HG03354 (cell line): ENCODE data around the gene RHBDF2.
A peak's percentile ranks its signal among the peaks of the same experiment; 100 is the strongest.

Experiments
- ATAC-seq: cut with Tn5 transposase; IDR thresholded peaks from one replicate; pipeline ENCODE4 v1.9.1; 2021; ENCODE audit warnings: mild to moderate bottlenecking; ENCODE audit not compliant: unreplicated experiment, poor library complexity, severe bottlenecking

The RHBDF2 gene

GRCh38 chr17:76490112-76490710 is 11.0 kb downstream of the RHBDF2 start:
- no peak for ATAC-seq

GRCh38 chr17:76487451-76488192 is 13.6 kb downstream of the RHBDF2 start:
- ATAC-seq = no peak

GRCh38 chr17:76485569-76485968 is 15.7 kb downstream of the RHBDF2 start:
- ATAC-seq = no peak

GRCh38 chr17:76484228-76484725 is 16.9 kb downstream of the RHBDF2 start:
- no peak for ATAC-seq

- ATAC-seq = peak; percentile 69
Measured at GRCh38 chr17:76481071-76481655, 20.1 kb downstream of the RHBDF2 start.

- peak; percentile 11 for ATAC-seq
Measured at GRCh38 chr17:76480632-76481031, 20.6 kb downstream of the RHBDF2 start.

- ATAC-seq = no peak
Measured at GRCh38 chr17:76479515-76480060, 21.6 kb downstream of the RHBDF2 start.

- ATAC-seq = no peak
Measured at GRCh38 chr17:76478730-76479514, 22.3 kb downstream of the RHBDF2 start.

GRCh38 chr17:76478097-76478496 is 23.1 kb downstream of the RHBDF2 start:
- no peak for ATAC-seq

- no peak for ATAC-seq
Measured at GRCh38 chr17:76477576-76477975, 23.6 kb downstream of the RHBDF2 start.

GRCh38 chr17:76476736-76477135 is 24.5 kb downstream of the RHBDF2 start:
- ATAC-seq = no peak

GRCh38 chr17:76475302-76475701 is 25.9 kb downstream of the RHBDF2 start:
- no peak for ATAC-seq

- ATAC-seq = no peak
Measured at GRCh38 chr17:76474894-76475293, 26.3 kb downstream of the RHBDF2 start.

- ATAC-seq = no peak
Measured at GRCh38 chr17:76474238-76474637, 27.0 kb downstream of the RHBDF2 start.

GRCh38 chr17:76473541-76473985 is 27.7 kb downstream of the RHBDF2 start:
- ATAC-seq = no peak

GRCh38 chr17:76472726-76473125 is 28.5 kb downstream of the RHBDF2 start:
- no peak for ATAC-seq

GRCh38 chr17:76472258-76472645 is 29.0 kb downstream of the RHBDF2 start:
- no peak for ATAC-seq

- ATAC-seq = no peak
Measured at GRCh38 chr17:76471498-76472257, 29.5 kb downstream of the RHBDF2 start.
